CD4-positive, alpha-beta T cell treated with Interleukin-6 at 100 ng/mL for 8 hours (primary cell): ENCODE measurements around the gene PSTPIP2.
"Not testable (repeated sequence)": the region's sequence is repeated elsewhere in the genome, so short reads cannot be mapped to it uniquely, and the experiment has no call there.

ENCODE experiments used
- DNase-seq: peaks from one replicate; pipeline ENCODE4 v3.0.0-alpha.2; 2020; ENCODE audit warnings: mixed read lengths, low spot score

The PSTPIP2 gene

DNA sequence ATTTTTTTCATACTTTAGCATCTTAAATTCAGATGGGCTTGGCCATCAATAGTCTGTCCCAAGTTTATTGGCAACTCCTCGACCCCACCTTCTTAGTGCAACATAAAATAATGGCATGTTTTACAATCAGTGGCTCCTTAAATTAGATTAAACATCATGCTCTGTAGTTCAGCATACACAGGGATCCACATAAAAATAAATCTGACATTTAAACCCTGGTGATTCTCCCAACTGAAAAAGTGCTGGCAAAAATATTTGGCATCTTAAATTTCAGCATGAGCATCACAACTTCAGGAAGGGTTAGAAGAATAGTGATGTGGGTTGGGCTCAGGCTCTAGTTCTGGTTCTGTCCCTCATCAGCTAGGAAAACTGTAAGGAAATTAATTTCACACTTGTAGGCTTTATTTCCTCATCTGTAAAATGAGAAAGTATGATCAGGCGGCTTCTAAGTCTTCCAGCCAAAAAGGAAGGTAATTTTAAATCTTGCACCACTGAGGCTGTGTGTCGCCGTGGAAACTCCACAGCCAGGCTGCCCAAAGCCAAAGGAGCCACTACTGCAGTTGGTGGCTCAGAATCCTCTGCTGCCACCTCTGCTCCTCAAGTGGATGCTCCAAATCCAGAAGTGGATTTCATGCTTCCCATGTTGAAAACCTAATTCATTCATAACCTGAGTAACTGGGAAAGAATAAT is 87.4 kb downstream of the PSTPIP2 start:
- no peak for DNase-seq

DNA sequence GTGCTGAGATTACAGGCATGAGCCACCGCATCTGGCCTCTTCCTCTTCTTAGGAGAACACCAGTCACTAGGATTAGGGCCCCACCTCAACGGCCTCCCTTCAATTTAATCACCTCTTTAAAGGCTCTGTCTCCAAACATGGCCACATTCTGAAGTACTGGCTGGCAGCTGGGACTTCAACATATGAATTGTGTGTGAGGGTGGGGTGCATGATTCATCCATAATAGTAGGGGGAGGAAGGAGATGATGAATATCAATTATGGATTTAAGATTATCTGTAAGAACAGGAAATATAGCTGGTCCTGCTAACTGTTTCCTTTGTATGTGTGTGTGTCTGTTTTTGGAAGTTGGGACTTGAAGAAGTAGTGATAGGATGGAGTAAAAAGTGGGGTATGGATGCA is 90.2 kb downstream of the PSTPIP2 start:
- DNase-seq, result no peak

- no peak for DNase-seq
Measured at GRCh38 chr18:45980229-45980628, 91.8 kb downstream of the PSTPIP2 start.

GRCh38 chr18:45978084-45978483 is 94.0 kb downstream of the PSTPIP2 start:
- DNase-seq, result no peak

- no peak for DNase-seq
Measured at GRCh38 chr18:45976974-45977373, 95.1 kb downstream of the PSTPIP2 start.

GRCh38 chr18:45976566-45976965 is 95.5 kb downstream of the PSTPIP2 start:
- DNase-seq, result no peak

- DNase-seq, result peak; percentile 75
Measured at GRCh38 chr18:45974088-45974536, 97.9 kb downstream of the PSTPIP2 start.

DNA sequence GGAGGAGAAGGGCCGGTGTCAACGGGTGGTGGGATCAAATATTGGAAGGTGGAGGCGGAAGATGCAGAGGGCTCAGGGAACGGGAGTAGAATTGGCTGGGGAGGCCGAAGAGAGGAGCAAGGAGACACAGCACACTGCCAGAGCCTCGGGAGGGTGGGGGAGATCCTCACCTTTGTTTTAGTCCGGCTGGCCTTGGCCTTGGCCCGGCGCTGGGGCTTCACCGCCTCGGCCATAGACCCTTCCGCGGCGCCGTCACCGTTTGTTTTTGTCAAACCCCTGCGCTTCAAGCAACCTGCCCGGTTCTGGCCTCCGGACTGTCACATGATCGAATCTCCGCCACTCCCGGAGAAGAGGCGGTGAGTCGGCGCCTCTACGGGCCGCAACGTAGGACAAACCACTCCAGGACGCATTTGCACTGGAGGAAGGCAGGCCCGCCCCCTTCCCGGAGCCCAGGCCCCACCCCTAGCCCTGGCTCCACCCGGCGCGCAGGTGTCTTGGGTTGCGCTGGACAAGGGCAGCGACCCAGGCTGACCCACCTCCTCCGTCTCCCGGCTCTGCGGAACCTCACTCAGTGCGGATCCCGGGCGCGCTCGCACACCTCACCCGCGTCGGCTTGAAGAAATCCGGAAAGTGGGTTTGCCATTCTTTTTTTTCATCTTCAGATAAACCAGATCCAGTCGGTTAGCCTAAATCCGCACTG is 104.9 kb downstream of the PSTPIP2 start, which contains the start of gene EPG5:
TSS of gene EPG5 (minus strand) at position 323 of the 700 bp plus-strand sequence. CDS start at position 233, 90 bp downstream.
- peak; percentile 93 for DNase-seq

GRCh38 chr18:45964913-45965312 is 107.1 kb downstream of the PSTPIP2 start:
- not testable (repeated sequence) for DNase-seq

GRCh38 chr18:45962866-45963265 is 109.2 kb downstream of the PSTPIP2 start:
- peak; percentile 33 for DNase-seq

DNA sequence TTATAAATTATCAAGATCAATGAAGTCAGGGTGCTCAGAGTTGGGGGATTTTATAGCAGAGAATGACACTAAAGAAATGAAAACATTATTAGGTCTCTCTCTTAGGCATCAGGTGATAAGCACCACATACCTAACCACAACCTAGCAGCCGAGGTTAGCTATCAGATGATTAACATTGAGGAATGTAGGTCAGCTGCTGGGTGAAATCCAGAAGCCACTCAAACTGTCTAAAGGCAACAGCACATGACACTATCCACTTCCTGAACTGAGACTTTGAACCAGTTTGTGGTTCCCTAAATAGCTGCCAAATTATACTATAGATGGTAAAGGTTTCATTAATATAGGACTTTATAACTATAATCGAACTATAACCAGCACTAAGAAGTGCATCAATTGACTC is 109.6 kb downstream of the PSTPIP2 start:
- peak; percentile 66 for DNase-seq

DNA sequence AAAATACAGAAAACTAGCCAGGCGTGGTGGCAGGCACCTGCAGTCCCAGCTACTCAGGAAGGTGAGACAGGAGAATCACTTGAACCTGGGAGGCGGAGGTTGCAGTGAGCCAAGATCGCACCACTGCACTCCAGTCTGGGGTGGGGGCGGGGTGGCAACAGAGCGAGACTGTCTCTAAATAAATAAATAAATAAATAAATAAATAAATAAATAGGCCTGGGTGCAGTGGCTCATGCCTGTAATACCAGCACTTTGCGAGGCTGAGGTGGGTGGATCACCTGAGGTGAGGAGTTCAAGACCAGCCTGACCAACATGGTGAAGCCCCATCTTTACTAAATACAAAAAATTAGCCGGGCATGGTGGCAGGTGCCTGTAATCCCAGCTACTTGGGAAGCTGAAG is 112.6 kb downstream of the PSTPIP2 start:
- not testable (repeated sequence) for DNase-seq

GRCh38 chr18:45958730-45959129 is 113.3 kb downstream of the PSTPIP2 start:
- DNase-seq, result no peak

GRCh38 chr18:45958027-45958426 is 114.0 kb downstream of the PSTPIP2 start:
- no peak for DNase-seq

GRCh38 chr18:45957100-45957499 is 115.0 kb downstream of the PSTPIP2 start:
- DNase-seq, result no peak

- DNase-seq, result no peak
Measured at GRCh38 chr18:45954070-45954934, 117.8 kb downstream of the PSTPIP2 start.

GRCh38 chr18:45951016-45951714 is 120.9 kb downstream of the PSTPIP2 start:
- no peak for DNase-seq

DNA sequence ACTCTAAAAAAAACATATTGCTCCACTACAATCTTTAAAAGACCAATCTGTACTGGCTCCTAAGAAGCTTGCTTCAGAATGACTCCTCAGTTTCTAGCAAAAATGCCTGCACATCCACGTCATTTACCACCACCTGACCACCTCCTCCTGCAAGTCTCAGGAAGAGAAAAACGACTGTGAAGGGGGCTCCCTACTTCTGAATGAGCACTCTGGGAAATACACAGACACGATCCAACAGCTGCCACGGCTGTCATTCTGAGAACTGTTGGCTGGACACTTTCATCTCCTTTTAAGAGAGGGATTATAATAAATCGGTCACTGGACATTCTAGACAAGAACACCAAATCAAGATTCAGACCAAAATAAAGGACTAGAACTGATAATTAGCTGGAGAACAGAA is 126.4 kb downstream of the PSTPIP2 start:
- DNase-seq, result no peak

DNA sequence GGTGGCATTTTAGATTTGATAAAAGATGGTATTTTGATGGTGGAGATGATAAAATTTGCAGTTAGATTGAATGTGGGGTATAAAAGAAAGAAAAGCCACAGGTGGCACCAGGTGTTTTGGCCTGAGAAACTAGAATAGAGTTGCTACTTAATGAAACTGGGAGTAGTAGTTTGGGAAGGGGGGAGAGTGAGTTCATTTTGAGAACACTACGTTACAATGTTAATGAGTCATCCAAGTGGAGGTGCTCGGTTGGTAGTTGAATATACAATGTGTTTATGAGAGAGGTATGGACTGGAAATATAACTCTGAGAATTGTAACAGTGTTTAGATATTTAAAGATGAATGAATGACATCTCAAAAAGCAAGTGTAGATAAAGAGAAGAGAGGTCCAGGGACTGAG is 131.3 kb downstream of the PSTPIP2 start:
- no peak for DNase-seq

- no peak for DNase-seq
Measured at GRCh38 chr18:45939236-45939635, 132.8 kb downstream of the PSTPIP2 start.

- DNase-seq, result no peak
Measured at GRCh38 chr18:45938488-45938935, 133.5 kb downstream of the PSTPIP2 start.
